ENCODE results near the gene ZBED5. TPM values are rescaled to one million over a fixed set of nuclear protein-coding genes. Genes with fewer than 3 reads are reported as not detected.

Gene ZBED5
- polyA plus RNA-seq, 3 donors: 8.1 to 45.8 (median 10.3) TPM

- peak overlapping the region; percentile 92 for H3K4me2 ChIP-seq (replicated peaks; ENCODE audit: extremely low read depth, low read length, poor library complexity, severe bottlenecking)
- no peak for TF ChIP-seq CTCF (IDR thresholded peaks at IDR 0.05)
- peaks cover 29 to 43% of the 10 kb centered on the region in 2 donors for H3K36me3 ChIP-seq (replicated peaks in 1 of 2; ENCODE audit: control insufficient read depth in 1 of 2, insufficient read depth in 2 of 2, low read length in 2 of 2)
- H2AFZ ChIP-seq (ENCODE audit: insufficient read depth, low read depth, low read length, poor library complexity, severe bottlenecking): peak overlapping the region; percentile 93
- peak overlapping the region; percentile 91 for H3K9ac ChIP-seq (ENCODE audit: insufficient read depth, low read length, poor library complexity, severe bottlenecking)
- Mint-ChIP-seq H3K27ac (peak overlapping the region; percentile 99 to 100 (median 99)), H3K4me3 (peak overlapping the region; percentile 98 to 100), H3K36me3 (peaks cover 35 to 36% of the 10 kb centered on the region in 2 donors), H3K4me1 (peaks cover 15% of the 10 kb centered on the region), H3K27me3 (ENCODE audit: low read depth in 3 of 3) (peaks cover 0 to 3% (median 0%) of the 10 kb centered on the region in 3 donors), H3K9me3 (peaks cover 0 to 1% (median 0%) of the 10 kb centered on the region in 7 donors)
- peak; percentile 3 to 43 (median 41) for DNase-seq
- WGBS (ENCODE audit: insufficient coverage): 8% methylated on average over 8 of the region's 17 CpGs
- peak overlapping the region; percentile 94 to 95 for H3K27ac ChIP-seq (ENCODE audit: low read depth in 1 of 2, low read length in 2 of 2)
- H3K79me2 ChIP-seq (ENCODE audit: insufficient read depth, low read length): peaks cover 66% of the 10 kb centered on the region
- no peaks in the 10 kb centered on the region for H3K9me3 ChIP-seq (replicated peaks in 1 of 2; ENCODE audit: control insufficient read depth in 1 of 2, insufficient read depth in 1 of 2, low read length in 2 of 2)
- H3K4me1 ChIP-seq (ENCODE audit: control insufficient read depth in 1 of 2, insufficient read depth in 2 of 2, low read length in 2 of 2): peaks cover 20 to 30% of the 10 kb centered on the region in 2 donors
- no peaks in the 10 kb centered on the region for H3K27me3 ChIP-seq (ENCODE audit: control insufficient read depth in 2 of 2, insufficient read depth in 2 of 2, low read length in 2 of 2)
- intact Hi-C loops (cut with micrococcal nuclease): loop anchor here (2.0 to 5.0 kb wide), 5 partner anchors 45 to 75 kb away; partner anchors contain the start of gene EIF4G2 (in 2 of the 2)
- H4K20me1 ChIP-seq (ENCODE audit: insufficient read depth, low read length): no peaks in the 10 kb centered on the region
- H3K4me3 ChIP-seq (replicated peaks in 1 of 3; ENCODE audit: low read depth in 2 of 3, low read length in 3 of 3): peak overlapping the region; percentile 78 to 91 (median 91)
These were observed 979 bp downstream of the ZBED5 start for GRCh38 chr11:10856689-10857458.

- Mint-ChIP-seq H3K36me3 (peaks cover 35 to 37% of the 10 kb centered on the region in 2 donors), H3K4me1 (peaks cover 15% of the 10 kb centered on the region), H3K27me3 (ENCODE audit: low read depth in 3 of 3) (no peaks in the 10 kb centered on the region), H3K9me3 (peaks cover 0 to 1% (median 0%) of the 10 kb centered on the region in 7 donors), H3K4me3 (no peak overlapping the region), H3K27ac (no peak overlapping the region)
- H3K36me3 ChIP-seq (replicated peaks in 1 of 2; ENCODE audit: control insufficient read depth in 1 of 2, insufficient read depth in 2 of 2, low read length in 2 of 2): peaks cover 30 to 48% of the 10 kb centered on the region in 2 donors
- intact Hi-C loops (cut with micrococcal nuclease): loop anchor here (5.0 kb wide), 4 partner anchors 47 to 77 kb away; partner anchors contain the start of gene EIF4G2 (in 1 of the 2)
- H2AFZ ChIP-seq (ENCODE audit: insufficient read depth, low read depth, low read length, poor library complexity, severe bottlenecking): no peak overlapping the region
- H4K20me1 ChIP-seq (ENCODE audit: insufficient read depth, low read length): no peaks in the 10 kb centered on the region
- no peak overlapping the region for H3K9ac ChIP-seq (ENCODE audit: insufficient read depth, low read length, poor library complexity, severe bottlenecking)
- H3K9me3 ChIP-seq (replicated peaks in 1 of 2; ENCODE audit: control insufficient read depth in 1 of 2, insufficient read depth in 1 of 2, low read length in 2 of 2): no peaks in the 10 kb centered on the region
- H3K27me3 ChIP-seq (ENCODE audit: control insufficient read depth in 2 of 2, insufficient read depth in 2 of 2, low read length in 2 of 2): no peaks in the 10 kb centered on the region
- DNase-seq: no peak
- H3K4me1 ChIP-seq (ENCODE audit: control insufficient read depth in 1 of 2, insufficient read depth in 2 of 2, low read length in 2 of 2): peaks cover 20 to 30% of the 10 kb centered on the region in 2 donors
- TF ChIP-seq CTCF (IDR thresholded peaks at IDR 0.05): no peak
- H3K4me2 ChIP-seq (replicated peaks; ENCODE audit: extremely low read depth, low read length, poor library complexity, severe bottlenecking): no peak overlapping the region
- WGBS (ENCODE audit: insufficient coverage): no CpG with 5 or more reads among the region's 2 CpGs
- H3K4me3 ChIP-seq (replicated peaks in 1 of 3; ENCODE audit: low read depth in 2 of 3, low read length in 3 of 3): no peak overlapping the region
- no peak overlapping the region for H3K27ac ChIP-seq (ENCODE audit: low read depth in 1 of 2, low read length in 2 of 2)
- H3K79me2 ChIP-seq (ENCODE audit: insufficient read depth, low read length): peaks cover 58% of the 10 kb centered on the region
These were observed 2.6 kb downstream of the ZBED5 start for GRCh38 chr11:10855295-10855694.

Data from CD14-positive monocyte (primary cell).